Measurements from ENCODE around the gene CFC1B.
"Not testable (repeated sequence)": the region's sequence is repeated elsewhere in the genome, so short reads cannot be mapped to it uniquely, and the experiment has no call there.

The CFC1B gene

DNA sequence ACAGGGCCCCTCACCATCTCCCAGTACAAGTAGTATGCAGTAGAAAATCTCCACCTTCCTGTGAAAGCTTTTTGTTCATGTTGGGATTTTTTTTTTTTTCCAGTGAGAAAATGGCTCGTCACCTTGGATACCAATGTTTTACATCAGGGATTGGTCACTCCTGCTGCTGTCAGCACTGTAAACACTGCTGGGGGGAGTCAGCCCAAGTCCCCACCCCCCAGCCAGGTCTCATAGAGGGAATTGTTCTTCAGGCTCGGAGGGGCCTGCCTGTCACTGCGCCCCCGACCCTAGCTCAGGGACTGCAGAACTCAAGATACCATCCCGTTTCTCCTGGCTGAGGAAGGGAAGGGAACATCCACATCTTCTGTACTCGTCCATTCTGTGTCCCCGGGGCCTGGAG is at the start of gene CFC1B:
TSS of gene CFC1B (plus strand) at position 231 of the 400 bp plus-strand sequence. CDS start 263 bp downstream, outside the sequence.
- H3K9me3 ChIP-seq (ENCODE audit: control insufficient read depth, insufficient read depth, low read length); H3K4me3 ChIP-seq (ENCODE audit: low read depth, low read length); H3K36me3 ChIP-seq (ENCODE audit: control insufficient read depth, insufficient read depth, low read length); H3K9ac ChIP-seq (ENCODE audit: low read depth, low read length); H3K27ac ChIP-seq (ENCODE audit: low read depth, low read length); H3K27me3 ChIP-seq (ENCODE audit: control insufficient read depth, insufficient read depth, low read length); H3K4me1 ChIP-seq (ENCODE audit: control insufficient read depth, insufficient read depth, low read length): not testable (repeated sequence)

DNA sequence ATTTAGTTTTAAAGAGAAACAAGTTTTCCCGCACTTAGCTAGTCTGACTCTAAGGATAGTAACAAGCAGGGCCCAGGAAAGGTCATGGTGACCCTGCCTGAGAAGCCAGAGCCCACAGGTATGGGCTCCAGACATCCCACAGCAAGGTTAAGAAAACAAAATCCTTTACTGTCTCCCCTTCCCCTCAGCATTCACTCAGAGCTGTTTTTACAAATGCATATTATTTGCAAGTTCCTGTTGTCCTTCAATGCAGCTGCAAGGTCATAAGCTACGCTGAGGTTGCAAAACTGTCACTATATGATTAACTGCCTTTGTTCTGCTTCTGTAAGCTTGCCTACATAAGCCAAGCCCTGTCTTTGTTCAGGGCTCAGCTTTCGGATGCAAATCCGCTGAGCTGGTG is 29.9 kb upstream of the CFC1B start:
- H3K36me3 ChIP-seq (ENCODE audit: control insufficient read depth, insufficient read depth, low read length); H3K9me3 ChIP-seq (ENCODE audit: control insufficient read depth, insufficient read depth, low read length): not testable (repeated sequence)

DNA sequence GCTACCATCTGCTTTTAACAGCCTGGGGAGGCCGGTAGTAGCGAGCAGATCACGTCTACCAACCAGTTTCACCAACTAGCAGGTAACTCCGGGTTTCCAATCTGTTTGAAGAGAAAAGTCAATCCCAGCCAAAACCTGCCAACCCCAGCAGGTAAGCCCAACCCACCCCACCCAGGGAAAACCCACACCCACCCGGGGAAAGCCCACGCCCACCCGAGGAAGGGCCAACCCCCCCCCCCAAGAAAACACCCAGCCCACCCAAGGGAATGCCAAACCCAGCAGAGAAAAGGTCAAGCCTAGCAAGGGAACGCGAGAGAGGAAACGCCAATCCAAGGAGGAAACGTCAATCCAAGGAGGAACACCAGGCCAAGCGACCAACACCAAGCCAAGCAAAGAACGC is 11.8 kb upstream of the CFC1B start, which contains the start of gene POTEI:
TSS of gene POTEI (minus strand) at position 101 of the 400 bp plus-strand sequence. CDS start at position 8, 93 bp downstream.
- H3K9ac ChIP-seq (ENCODE audit: low read depth, low read length); H3K9me3 ChIP-seq (ENCODE audit: control insufficient read depth, insufficient read depth, low read length); H3K27me3 ChIP-seq (ENCODE audit: control insufficient read depth, insufficient read depth, low read length); H3K4me3 ChIP-seq (ENCODE audit: low read depth, low read length); H3K4me1 ChIP-seq (ENCODE audit: control insufficient read depth, insufficient read depth, low read length); H3K27ac ChIP-seq (ENCODE audit: low read depth, low read length); H3K36me3 ChIP-seq (ENCODE audit: control insufficient read depth, insufficient read depth, low read length): not testable (repeated sequence)

More for the DNA sequence above, 29.9 kb upstream of the CFC1B start:
- H3K4me1 ChIP-seq (ENCODE audit: control insufficient read depth, insufficient read depth, low read length); H3K4me3 ChIP-seq (ENCODE audit: low read depth, low read length); H3K9ac ChIP-seq (ENCODE audit: low read depth, low read length); H3K27ac ChIP-seq (ENCODE audit: low read depth, low read length); H3K27me3 ChIP-seq (ENCODE audit: control insufficient read depth, insufficient read depth, low read length): not testable (repeated sequence)

DNA sequence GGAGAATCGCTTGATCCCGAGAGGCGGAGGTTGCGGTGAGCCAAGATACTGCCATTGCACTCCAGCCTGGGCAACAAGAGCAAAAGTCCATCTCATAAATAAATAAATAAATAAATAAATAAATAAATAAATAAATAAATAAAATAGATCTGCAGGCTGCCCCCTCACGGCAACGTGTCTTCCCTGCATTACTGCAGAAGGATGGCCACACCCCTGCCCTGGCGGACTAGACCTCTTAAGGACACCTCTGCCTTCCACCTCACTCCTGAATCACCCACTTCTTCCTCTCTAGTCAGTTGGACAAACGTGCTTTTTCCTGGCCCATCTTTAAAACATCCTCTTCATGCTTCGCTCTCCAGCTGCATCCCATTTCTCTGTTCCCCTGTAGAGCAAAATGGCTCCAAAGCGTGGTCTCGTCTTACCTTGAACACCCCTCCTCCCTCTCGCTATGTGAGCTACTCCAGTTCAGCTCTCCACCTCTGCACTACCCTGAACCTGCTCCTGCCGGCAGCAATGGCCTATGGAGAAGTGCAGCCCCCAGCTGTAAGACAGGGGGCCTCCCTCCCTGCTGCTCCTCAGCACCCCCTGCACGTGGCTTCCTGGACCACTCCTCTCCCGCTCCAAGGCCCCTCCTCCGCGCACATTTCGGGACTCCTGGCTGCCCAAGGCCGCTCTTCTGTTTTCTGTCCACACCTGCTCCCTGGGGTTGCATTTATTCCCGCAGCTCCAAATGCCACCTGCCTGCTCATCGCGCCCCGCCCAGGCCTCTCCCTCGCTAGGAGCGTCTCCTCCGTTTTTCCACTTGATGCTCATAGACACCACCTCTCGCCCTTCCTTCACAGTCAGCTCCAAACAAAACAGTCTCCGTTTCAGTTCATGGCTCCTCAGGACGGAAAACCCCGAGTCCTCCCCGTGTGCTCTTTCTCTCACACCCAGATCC is 9.9 kb upstream of the CFC1B start:
- H3K4me3 ChIP-seq (ENCODE audit: low read depth, low read length); H3K9ac ChIP-seq (ENCODE audit: low read depth, low read length); H3K4me1 ChIP-seq (ENCODE audit: control insufficient read depth, insufficient read depth, low read length); H3K27me3 ChIP-seq (ENCODE audit: control insufficient read depth, insufficient read depth, low read length); H3K27ac ChIP-seq (ENCODE audit: low read depth, low read length); H3K36me3 ChIP-seq (ENCODE audit: control insufficient read depth, insufficient read depth, low read length); H3K9me3 ChIP-seq (ENCODE audit: control insufficient read depth, insufficient read depth, low read length): not testable (repeated sequence)

DNA sequence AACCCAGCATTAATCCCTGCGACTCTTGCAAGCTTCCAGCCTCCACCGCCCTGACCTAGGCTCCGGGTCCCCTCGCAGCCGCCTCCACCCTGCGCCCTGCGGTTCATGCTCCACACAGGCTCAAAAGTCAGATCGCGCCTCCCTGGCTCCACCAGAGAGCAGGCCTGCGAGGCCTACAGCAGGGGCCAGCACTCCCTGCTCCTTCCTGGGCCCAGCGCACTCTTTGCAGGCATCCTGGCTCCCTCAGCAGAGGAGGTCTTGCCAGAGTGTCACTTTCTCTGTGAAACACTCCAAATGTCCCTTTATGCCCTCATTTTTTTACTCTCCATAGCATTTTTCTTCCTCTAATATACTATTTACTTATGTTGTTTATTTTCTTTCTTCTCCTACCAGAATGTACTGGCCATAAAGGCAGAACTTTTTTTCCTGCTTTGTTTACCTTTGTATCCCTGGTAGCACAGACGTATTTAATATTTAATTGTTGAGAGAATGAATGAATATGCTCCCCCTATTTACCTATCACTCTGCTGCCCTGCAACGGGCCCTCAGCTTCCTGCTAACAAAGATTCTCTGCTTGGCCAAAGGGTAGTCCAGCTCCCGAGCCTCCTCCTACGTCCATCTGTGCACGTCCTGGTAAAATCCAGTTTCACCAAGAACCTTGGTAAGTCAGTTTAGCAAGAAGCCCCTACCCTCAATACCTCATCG is 9.1 kb upstream of the CFC1B start:
- H3K36me3 ChIP-seq (ENCODE audit: control insufficient read depth, insufficient read depth, low read length); H3K9ac ChIP-seq (ENCODE audit: low read depth, low read length); H3K4me3 ChIP-seq (ENCODE audit: low read depth, low read length); H3K27ac ChIP-seq (ENCODE audit: low read depth, low read length); H3K4me1 ChIP-seq (ENCODE audit: control insufficient read depth, insufficient read depth, low read length); H3K27me3 ChIP-seq (ENCODE audit: control insufficient read depth, insufficient read depth, low read length); H3K9me3 ChIP-seq (ENCODE audit: control insufficient read depth, insufficient read depth, low read length): not testable (repeated sequence)

DNA sequence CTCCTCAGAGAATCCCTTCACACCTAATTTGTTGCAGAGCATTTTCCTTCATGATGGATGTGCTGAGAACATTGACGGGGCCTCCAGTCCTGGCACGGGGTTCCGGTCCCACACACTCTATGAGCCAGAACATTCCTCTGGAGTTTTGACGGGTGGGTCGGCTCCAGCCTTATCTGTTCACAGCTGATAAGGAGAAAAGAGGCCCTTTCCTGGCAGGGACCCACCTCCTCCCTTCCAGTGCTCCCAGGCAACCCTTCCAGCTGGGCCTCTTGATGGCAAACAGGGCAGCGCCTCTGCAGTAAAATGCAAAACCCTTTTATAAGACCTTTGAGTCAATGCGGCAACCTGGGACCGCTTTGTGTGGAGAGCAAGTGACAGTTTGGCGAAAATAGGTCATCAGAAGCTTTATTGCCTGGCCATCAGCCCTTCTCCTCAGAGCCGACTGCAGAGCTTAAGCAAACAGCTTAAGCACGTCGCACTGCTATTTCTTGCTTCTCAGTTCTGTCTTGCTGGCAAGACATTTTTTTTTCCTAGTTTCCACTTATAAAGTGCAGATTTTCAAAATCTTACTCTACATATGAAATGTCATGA is 2.4 kb upstream of the CFC1B start:
- not testable (repeated sequence) for H3K27me3 ChIP-seq (ENCODE audit: control insufficient read depth, insufficient read depth, low read length); H3K27ac ChIP-seq (ENCODE audit: low read depth, low read length); H3K4me1 ChIP-seq (ENCODE audit: control insufficient read depth, insufficient read depth, low read length); H3K4me3 ChIP-seq (ENCODE audit: low read depth, low read length); H3K36me3 ChIP-seq (ENCODE audit: control insufficient read depth, insufficient read depth, low read length); H3K9me3 ChIP-seq (ENCODE audit: control insufficient read depth, insufficient read depth, low read length); H3K9ac ChIP-seq (ENCODE audit: low read depth, low read length)

DNA sequence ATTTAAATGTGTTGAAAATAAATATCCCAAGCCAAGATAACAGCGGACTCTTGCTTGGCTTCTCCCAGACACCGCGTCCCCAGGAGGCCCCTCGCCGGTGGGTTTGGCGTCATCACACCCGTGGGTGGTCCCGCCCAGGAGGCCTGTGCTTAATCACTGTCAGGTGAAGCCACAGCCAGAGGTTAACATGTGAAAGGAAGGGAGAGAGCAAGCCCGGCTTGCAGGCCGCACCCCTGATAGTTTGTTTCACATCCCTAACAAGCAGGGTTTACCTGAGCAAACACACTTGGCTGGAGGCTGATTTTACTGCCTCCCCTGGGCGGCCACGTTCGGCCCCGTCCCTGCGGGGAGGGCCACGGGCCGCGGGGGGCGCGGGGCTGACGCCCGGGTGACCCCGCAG is 1.4 kb downstream of the CFC1B start:
- not testable (repeated sequence) for H3K9ac ChIP-seq (ENCODE audit: low read depth, low read length); H3K4me1 ChIP-seq (ENCODE audit: control insufficient read depth, insufficient read depth, low read length); H3K27ac ChIP-seq (ENCODE audit: low read depth, low read length); H3K4me3 ChIP-seq (ENCODE audit: low read depth, low read length); H3K9me3 ChIP-seq (ENCODE audit: control insufficient read depth, insufficient read depth, low read length); H3K36me3 ChIP-seq (ENCODE audit: control insufficient read depth, insufficient read depth, low read length); H3K27me3 ChIP-seq (ENCODE audit: control insufficient read depth, insufficient read depth, low read length)

DNA sequence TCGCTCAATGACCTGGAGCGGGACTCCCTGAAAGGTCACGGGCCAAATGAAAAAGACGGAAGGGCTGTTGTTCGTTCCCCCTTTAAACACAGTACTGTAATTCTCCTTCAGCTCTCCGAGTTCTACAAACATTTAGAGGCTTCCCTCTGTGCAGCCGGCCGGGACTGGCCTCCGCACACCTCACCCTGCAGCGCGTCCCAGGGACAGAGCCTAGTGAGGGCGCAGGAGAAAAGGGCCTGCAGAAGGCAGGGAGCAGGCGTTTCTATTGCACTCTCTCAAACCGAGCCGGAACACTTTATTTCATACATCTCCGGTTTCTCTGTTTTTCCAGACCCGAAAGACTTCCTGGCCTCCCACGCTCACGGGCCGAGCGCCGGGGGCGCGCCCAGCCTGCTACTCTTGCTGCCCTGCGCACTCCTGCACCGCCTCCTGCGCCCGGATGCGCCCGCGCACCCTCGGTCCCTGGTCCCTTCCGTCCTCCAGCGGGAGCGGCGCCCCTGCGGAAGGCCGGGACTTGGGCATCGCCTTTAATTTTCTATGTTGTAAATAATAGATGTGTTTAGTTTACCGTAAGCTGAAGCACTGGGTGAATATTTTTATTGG is 6.4 kb downstream of the CFC1B start:
- not testable (repeated sequence) for H3K27ac ChIP-seq (ENCODE audit: low read depth, low read length); H3K9me3 ChIP-seq (ENCODE audit: control insufficient read depth, insufficient read depth, low read length); H3K4me3 ChIP-seq (ENCODE audit: low read depth, low read length); H3K4me1 ChIP-seq (ENCODE audit: control insufficient read depth, insufficient read depth, low read length); H3K36me3 ChIP-seq (ENCODE audit: control insufficient read depth, insufficient read depth, low read length); H3K27me3 ChIP-seq (ENCODE audit: control insufficient read depth, insufficient read depth, low read length); H3K9ac ChIP-seq (ENCODE audit: low read depth, low read length)

- not testable (repeated sequence) for H3K27ac ChIP-seq (ENCODE audit: low read depth, low read length); H3K4me1 ChIP-seq (ENCODE audit: control insufficient read depth, insufficient read depth, low read length); H3K36me3 ChIP-seq (ENCODE audit: control insufficient read depth, insufficient read depth, low read length); H3K9ac ChIP-seq (ENCODE audit: low read depth, low read length); H3K4me3 ChIP-seq (ENCODE audit: low read depth, low read length); H3K9me3 ChIP-seq (ENCODE audit: control insufficient read depth, insufficient read depth, low read length); H3K27me3 ChIP-seq (ENCODE audit: control insufficient read depth, insufficient read depth, low read length)
Observed at GRCh38 chr2:130529545-130529944, 8.5 kb downstream of the CFC1B start.

DNA sequence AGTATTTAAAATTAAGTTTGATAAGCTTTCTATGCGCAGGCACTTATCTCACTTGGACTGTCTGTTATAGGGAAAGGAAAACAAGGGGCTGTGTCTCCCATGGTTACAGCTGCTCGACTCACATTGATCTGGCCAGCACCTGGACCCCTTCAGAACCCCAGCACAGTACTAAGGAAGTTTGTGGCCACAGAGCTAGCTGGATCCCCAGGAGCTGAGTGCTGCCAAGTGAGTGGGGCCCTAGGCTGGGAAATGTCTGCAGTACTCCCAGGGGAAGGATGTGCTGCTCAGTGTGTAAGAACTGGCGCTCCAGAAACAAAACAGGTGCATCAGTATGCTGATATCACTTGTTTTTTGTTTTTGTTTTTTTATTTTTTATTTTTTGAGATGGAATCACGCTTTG is 9.2 kb downstream of the CFC1B start:
- H3K27me3 ChIP-seq (ENCODE audit: control insufficient read depth, insufficient read depth, low read length); H3K27ac ChIP-seq (ENCODE audit: low read depth, low read length); H3K4me1 ChIP-seq (ENCODE audit: control insufficient read depth, insufficient read depth, low read length); H3K9me3 ChIP-seq (ENCODE audit: control insufficient read depth, insufficient read depth, low read length); H3K9ac ChIP-seq (ENCODE audit: low read depth, low read length); H3K4me3 ChIP-seq (ENCODE audit: low read depth, low read length); H3K36me3 ChIP-seq (ENCODE audit: control insufficient read depth, insufficient read depth, low read length): not testable (repeated sequence)

DNA sequence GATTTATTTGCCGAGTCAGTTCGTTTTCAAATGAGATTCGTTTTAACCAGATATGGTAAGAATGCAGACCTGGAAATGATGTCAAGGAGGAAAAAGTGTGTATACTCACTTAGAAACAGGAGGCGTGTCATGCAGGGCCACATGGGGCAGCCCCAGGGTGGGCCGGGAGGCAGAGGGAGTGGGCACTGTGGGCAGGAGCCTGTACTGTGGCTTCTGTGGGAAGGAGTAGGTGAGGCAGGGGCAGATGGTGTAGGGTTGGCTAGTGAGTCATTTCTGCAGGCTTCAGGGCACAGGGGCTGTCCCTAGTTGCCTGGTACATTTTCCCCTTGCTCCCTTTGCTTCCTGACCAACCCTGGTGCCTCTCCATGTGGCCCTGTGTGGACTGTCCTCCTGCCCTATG is 10.2 kb downstream of the CFC1B start:
- H3K4me3 ChIP-seq (ENCODE audit: low read depth, low read length); H3K27me3 ChIP-seq (ENCODE audit: control insufficient read depth, insufficient read depth, low read length); H3K27ac ChIP-seq (ENCODE audit: low read depth, low read length); H3K36me3 ChIP-seq (ENCODE audit: control insufficient read depth, insufficient read depth, low read length); H3K9me3 ChIP-seq (ENCODE audit: control insufficient read depth, insufficient read depth, low read length); H3K4me1 ChIP-seq (ENCODE audit: control insufficient read depth, insufficient read depth, low read length); H3K9ac ChIP-seq (ENCODE audit: low read depth, low read length): not testable (repeated sequence)

All from HUES48 (cell line).